DMS153 (cell line): ENCODE measurements around the gene CMTM5.
"Not testable (repeated sequence)": the region's sequence is repeated elsewhere in the genome, so short reads cannot be mapped to it uniquely, and the experiment has no call there.

Experiments used
- DNase-seq: peaks from one replicate; lab custom pipeline; 2025; lab: John Stamatoyannopoulos, UW

CMTM5 gene

DNA sequence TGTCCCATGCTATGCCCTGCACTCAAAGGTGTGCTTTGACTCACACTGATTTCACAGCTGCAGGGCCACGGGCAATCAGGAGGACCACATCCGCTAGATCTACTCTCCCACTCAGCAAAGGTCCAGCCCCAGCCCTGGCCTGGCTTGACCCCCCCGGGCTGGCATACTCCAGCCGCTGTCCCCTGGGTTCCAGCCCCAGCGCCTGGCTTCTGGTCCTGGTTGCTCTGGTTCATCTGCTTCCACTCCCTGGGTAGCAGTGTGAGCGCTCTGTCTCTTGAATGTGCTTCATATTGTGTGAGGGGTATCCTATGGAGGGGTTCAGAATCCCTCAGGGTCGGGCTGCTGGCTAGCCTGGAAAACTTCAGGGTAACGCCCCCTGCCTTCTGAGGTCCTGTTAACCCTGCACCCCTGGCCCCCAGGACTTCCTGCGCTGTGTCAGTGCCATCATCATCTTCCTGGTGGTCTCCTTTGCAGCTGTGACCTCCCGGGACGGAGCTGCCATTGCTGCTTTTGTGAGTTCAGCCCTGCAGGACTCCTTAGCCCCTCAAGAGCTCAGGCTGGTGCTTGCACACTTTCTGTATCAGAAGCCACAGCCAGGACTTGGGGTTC is 1.9 kb downstream of the CMTM5 start:
- no peak for DNase-seq

DNA sequence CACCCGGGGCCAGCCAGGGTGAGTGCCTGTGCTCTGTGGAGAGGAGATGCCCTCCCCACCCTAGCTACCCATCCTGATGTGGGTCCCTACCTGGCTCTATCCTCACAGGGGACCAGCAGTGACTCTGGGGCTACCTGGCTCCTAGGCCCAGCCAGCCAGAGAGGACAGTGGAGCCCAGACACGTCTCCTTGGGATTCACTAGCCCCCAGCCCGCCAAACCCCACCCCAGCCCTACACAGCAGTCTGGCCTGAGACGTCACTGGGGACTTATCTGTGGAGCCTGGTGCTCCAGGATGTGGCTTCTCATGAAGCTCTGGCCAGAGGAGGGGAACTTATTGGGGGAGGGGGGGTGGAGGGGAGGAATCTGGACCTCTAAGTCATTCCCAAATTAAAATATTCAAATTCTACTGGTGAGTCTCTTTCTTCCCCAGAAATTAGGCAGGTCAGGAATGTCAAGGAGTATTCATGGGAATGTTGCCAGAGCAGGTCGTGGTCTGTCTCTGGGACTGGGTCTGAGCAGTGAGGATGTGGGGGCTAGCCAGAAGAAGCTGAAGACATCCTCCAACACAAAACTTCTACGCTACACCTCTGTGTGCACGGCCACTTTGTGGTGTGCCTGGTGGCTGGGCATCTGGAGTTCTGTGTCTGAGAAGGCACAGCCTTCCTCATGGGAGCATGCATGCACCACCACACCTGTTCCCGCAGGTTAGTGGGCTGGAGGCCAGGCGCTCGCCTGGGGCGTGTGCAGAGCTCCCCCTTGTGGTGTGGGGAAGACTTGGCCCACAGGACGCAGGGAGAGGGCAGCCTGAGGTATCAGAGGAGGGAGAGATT is 2.7 kb downstream of the CMTM5 start:
- peak; percentile 31 for DNase-seq

DNA sequence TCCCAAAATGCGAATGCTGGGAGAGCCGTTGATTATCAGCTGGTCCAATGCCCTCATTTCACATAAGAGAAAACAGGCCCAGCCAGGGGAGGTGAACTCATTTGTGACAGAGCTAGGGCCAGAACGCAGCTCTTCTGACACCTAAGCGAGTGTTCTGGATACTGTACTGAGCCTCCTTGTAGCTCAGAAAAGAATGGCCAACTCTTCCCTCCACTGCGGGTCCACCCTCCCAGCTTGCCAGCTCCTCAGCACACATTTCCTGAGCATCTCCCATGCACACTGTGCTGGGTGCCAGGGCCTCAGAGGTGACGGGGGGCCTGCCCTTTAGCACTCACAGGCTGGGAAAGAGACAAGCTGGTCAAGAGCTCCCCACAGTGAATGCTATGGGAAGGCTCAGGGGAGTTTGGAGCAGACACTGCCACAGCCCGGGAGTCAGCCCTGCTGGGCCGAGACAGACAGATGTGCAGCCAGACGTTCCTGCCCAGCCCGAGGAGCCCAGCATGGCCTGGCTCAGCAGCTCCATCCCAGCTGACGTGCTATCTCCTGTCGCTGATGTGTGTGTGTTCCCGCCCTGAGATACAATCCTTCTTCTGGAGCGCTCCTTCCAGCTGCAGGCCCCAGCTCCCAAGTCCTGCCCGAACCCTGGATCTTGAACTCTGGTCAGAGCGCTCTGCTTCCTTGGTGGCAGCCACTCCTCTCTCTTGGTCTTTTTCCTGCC is 3.5 kb downstream of the CMTM5 start:
- DNase-seq: no peak

DNA sequence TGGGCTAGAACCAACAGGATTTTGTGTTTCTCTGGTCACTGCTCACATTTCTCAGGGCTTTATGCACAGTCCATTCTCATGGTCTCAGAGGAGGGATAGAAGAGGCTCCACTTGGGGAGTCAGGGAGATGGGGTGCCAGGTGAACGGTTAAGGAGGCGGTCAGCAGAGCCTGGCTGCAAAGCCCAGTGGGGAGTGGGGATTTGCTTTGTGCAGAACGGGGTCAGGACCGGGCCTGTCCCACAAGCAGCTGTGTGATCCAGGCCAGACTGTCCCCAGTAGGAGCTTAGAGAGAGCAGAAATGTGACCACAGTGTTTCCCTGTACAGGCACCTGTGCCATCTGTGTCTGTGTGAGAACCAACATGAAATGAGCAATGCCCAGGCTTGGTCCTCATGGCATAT is 4.1 kb downstream of the CMTM5 start:
- no peak for DNase-seq

DNA sequence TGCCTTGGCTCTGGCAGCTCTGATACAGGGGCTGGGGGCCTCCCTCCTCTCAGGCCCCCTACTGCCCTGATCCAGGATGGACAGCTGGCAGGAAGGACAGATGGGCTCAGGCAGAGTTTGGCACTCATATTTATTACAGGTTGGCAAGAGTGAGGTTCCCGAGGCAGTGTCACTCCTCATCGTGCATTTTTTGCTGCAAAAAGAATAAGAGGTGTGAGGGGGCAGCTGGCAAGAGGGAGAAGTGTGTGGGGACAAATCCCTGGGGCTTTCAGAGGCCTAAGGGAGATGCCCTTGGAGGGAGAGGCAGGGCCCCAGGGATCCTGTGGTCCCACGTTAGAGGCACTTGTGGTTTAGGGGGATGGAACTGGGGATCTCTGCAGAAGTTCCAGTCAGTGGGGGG is 5.0 kb downstream of the CMTM5 start:
- DNase-seq: no peak

DNA sequence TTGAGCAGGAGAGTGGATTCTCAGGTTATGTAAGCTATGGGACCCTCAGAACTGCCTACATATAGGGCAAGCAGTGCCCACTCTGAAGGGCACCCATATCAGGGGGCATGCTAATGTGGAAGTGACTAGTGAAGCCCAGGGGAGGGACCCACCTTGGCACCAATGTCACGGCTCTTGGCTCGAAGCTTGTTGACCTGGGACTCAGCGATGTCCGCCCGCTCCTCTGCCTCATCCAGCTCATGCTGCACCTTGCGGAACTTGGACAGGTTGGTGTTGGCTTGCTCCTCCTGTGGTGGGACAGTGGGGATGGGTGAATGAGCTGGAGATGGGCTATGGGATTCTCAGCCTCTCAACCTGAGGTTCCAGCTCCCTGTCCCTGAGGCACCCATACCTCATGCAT is 5.4 kb downstream of the CMTM5 start:
- DNase-seq: no peak

DNA sequence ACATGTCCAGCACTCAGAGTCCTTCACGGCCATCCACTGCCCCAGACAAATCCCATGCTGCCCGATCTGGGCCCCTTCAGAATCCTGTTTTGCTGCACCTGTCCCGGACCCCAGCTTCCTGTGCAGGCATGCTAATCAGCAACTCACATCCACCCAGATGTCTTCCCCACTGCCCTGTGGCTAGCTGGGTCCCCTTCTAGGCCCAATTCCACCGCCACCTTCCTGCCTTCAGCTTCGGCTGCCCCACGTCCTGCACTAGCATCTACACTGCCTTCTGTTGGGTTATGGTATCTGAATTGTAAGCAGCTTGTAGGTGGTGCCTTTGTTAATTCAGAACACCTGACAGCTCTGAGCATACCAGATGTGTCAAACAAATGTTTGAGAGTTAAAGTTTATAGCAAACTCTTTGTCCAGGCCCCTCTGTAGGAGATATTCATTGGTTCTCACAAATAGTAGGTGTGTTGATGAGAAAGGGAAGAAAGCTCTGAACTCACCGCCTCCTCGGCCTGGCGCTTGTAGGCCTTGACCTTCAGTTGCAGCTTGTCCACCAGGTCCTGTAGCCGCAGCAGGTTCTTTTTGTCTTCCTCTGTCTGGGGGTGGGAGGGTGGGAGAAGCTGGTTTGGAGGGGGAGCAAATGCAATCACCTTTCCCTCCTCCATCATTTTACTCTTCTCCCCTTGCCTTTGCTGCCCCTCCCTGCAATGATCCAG is 6.0 kb downstream of the CMTM5 start:
- DNase-seq: no peak

DNA sequence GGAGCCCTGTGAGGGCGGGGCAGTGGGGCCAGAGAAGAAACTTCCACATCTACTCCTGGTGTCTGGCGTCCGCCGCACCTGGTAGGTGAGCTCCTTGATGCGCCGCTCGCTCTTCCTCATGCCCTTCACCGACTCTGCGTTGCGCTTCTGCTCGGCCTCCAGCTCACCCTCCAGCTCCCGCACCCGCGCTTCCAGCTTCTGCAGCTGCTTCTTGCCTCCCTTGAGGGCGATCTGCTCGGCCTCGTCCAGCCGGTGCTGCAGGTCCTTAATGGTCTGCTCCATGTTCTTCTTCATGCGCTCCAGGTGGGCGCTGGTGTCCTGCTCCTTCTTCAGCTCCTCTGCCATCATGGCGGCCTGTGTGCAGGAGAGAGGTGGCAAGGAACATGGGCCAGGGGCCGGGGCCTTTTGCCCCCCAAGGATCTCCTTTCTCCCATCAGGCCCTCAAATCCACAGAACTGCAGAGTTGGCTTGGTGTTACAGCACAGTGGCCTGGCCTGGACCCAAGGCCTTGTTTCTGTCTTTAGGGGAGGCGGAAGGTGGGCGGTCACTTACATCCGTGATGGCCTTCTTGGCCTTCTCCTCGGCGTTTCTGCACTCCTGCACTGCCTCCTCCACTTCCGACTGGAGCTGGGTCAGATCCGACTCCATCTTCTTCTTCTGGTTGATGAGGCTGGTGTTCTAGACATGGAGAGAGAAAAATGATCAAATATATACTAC is 7.7 kb downstream of the CMTM5 start:
- DNase-seq: no peak

DNA sequence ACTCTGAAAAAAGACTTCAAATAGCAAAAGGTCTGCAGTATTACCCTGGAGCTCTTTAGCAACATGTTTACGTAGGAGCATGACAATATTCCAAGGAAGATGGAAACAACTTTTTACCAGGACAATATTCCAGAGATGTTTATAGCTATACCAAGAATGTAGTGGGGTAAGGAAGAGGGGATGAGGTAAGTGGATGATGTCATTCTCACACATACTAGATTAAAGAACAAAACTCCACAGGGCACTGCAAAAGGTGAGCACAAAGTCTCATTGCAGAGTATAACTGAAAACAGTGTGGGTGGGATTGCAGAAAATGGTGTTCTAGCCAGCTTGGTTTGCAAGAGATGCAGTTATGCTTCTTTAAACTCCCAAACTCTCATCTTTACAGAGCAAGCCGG is 8.4 kb downstream of the CMTM5 start:
- no peak for DNase-seq

DNA sequence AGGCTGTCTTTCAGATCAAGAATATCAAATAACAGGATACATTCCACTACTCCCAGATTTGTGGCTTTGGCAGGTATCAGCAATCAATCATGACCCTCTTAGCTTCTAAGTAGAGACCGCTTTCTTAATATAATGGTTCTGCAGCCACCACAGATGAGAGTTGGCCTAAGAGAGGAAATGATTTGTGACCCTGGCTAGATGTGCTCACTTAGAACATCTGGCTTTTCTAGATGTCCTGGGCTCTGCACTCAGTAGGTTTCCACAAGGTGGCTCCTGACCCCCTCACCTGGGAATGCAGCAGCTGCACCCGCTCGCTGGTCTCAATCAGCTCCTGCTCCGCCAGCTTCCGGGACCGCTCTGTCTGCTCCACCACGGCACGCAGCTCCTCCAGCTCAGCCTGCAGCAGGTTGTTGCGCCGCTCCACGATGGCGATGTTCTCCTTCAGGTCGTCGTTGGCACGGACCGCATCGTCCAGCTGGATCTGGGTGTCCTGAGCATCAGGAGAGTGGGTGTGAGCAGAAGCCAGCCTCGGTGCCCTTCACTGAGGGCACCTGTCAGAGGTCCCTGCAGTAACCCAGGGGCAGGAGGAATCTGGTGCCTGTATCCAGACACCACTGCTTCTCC is 8.9 kb downstream of the CMTM5 start:
- DNase-seq: peak; percentile 6

DNA sequence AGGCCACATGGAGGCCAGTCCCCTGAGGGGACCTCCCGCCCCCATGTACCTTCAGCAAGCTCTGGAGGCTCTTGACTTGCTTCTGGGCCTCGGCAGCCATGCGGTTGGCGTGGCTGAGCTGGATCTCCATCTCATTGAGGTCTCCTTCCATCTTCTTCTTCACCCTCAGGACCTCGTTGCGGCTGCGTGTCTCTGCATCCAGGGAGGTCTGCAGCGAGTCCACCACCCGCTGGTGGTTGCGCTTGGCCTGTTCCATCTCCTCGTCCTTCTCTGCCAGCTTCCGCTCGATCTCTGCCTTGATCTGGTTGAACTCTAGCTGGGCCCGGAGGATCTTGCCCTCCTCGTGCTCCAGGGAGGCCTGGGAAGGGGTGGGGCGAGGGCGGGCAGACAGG is 9.4 kb downstream of the CMTM5 start:
- not testable (repeated sequence) for DNase-seq

DNA sequence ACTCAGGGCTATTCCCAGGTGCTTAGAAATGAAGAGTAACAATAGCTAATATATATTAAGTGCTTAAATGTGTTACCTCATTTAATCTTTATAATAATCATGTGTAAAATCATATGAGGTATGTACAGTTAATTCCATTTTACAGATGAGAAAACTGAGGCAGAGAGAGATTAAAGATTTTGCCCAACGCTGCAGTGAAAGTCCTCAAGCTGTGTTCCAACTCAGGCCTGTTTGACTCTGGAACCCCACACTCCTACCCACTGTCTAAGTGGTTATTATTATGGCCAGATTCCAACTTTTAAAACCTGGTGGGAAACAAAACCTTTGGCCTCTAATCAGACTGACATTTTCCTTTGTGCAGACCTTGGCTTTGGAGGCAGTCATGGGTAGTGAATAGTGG is 10.2 kb downstream of the CMTM5 start:
- no peak for DNase-seq

DNA sequence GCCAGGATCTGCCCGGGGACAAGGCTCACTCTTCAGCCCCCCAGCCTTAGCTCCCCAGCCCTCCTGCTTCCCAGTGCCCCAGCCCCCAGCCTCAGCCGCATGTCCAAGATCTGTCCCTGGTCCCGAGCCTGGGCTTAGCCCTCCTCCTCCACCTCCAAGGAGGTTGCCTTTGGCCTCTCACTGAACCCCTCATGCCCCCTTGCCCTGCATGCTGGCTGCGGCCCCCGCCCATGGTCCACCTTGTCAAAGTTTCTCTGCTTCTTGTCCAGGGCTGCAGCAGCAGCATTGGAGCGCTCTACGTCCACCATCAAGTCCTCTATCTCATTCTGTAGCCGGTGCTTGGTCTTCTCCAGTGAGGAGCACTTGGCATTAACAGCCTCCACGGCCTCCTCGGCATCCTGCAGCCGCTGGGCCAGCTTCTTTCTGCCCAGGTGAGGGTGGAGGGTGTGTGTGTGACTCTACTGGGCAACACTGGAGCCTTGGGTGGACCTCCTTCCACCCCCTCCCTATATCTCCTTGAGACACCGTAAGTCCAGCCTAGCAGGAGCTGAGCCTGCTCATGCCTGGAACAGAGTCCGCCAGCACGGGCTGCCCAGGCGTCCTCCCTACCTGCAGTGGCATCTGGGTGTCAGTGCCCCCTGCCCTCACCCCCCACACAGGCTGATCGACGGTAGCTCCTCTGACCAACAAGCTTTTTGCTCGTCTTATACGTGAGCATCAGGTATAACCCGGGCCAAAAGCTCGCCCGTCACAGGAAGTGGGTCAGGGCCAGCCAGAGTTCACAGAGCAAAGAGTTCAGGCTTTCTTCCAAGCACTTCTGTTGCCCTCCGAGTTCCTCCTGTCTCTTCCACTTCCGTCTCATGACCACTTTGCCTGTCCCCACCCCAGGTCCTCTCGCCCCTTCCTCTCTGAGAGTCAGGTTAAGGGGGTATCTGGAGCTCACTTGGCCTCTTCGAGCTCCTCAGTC is 11.4 kb downstream of the CMTM5 start:
- no peak for DNase-seq

DNA sequence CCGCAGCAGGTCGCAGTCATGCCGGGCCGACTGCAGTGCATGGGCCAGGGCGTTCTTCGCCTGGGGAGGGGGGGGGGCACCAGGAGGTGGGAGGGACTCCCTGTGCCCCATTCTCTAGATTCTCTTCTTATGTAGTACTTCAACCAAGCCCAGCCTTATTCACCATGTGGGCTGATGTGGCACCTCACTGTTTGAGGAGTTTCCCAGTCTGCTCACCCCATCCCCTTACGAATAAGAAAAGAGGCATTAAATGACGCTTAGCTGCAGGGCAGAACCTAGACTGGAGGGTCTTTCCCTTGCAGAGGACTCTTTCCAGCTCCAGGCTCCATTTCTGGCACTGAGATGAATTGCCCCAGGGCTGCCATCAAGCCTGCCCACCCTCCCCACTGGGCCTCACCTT is 12.2 kb downstream of the CMTM5 start:
- DNase-seq: no peak

DNA sequence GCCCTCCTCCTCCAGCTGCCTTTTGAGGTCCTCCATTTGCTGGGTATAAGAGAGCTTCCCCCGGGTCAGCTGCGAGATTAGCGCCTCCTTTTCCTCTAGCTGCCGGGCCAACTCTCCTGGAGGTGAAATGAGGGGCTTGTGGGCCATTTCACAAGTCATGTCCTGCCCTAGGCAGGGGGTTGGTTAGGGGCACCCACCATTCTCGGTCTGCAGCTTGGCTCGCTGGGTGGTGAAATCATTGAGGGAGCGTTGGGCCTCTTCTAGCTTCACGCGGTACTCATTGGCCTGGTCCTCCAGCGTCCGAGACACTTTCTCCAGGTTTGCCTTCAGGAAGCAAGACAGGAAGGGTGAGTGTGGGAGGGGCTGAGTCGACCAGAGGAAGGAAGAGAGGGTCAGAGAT is 12.6 kb downstream of the CMTM5 start:
- DNase-seq: no peak

DNA sequence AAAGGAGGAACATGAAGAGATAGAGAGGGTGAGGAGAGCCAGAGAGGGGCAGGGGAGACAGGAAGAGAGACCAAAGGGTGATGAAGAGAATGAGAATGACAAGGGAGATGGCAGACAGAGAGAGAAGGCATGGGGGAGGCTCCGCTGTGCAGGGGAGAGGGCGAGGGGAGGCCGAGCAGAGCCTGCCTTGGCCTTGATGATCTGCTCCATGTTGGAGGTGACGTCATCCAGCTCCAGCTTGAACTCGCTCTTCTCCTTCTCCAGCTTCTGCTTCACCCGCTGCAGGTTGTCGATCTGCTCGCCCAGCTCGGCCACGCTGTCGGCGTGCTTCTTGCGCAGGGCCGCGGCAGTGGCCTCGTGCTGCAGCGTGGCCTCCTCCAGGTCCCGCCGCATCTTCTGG is 13.0 kb downstream of the CMTM5 start:
- DNase-seq: not testable (repeated sequence)

DNA sequence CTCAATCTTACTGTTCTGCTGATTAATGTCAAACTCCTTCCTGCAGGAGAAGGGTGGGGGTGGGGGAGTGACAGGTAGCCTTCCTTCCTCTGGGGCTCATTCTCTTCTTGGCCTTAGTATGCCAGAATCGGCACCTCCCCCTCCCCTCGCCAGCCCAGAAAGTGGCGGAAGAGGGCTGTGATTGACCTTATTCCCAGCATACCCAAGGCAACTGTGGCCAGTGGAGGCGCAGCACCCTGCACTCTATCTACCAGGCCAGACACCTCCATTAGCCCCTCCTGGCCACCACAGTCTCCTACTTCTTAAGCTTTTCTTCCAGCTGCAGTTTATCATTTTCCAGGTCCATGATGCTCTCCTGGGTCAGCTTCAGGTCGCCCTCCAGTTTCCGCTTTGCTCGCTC is 15.8 kb downstream of the CMTM5 start:
- DNase-seq: no peak

DNA sequence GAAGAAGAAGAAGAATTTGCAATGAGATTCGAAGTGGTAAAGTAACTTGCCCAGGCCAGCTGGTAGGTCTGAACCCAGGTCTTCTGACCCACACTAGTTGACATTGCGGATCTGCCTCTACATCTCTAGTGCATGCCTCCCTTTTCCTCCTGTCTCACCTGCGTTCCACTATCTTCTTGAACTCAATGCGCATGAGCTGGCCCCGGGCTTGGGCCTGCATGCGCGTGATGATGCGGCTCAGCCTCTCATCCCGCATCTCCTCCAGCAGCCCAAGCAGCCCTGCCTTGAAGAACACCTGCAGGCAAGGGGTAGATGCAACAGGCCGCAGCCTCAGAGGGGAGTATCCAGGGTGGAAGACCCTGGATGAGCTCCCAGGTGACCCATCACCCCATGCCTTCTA is 19.3 kb downstream of the CMTM5 start:
- DNase-seq: no peak

DNA sequence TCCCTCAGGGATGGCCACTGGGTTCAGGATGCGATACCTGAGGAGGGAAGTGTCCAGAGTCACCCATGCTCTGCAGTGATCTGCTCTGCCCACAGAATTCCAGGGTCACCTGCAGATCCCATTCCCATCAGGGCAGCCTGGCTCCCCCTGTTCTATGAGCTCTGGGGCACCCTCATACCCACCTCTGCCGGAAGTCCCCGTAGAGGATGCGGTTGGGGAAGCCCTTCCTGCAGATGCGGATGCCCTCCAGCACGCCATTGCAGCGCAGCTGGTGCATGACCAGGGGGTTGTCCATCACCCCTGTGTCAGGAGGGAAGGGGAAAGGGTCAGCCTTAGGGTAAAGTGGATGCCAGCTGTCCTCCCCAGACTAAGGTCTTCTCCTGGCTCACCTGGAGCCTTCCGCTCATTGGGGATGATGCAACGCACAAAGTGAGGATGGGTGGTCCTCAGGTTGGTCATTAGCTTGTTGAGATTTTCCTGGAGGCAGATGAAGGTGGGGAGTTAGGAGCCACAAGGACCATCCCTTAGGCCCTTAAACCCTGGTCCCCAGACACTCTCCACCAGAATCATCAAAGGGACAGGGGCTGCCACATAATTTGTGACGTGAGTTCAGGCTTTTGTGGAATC is 20.0 kb downstream of the CMTM5 start:
- DNase-seq: no peak

DNA sequence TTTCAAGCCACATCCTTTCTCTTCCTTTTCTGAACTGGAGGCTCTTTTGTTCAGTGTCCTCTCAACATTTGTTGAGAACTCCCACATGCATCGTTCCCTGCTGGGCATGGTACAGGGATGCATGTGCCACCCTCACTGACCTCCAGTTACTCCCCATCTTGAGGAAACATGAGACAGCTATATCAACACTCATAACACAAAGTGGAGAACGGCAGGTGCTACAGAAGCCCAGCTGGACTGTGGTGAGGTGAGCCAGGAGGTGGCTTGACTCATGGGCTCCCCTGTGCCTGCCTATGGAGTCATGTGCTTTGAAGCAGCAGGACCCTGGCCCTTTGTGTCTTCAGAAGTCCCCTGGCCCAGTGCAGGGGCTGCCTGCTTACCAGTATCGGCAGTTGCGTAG is 21.5 kb downstream of the CMTM5 start:
- peak; percentile 6 for DNase-seq
